Neural cell (in vitro differentiated cells): Measurements from ENCODE around the gene C20orf144.

ENCODE experiments used
- POLR2AphosphoS5 ChIP-seq: IDR thresholded peaks from 2 replicates; pipeline ENCODE4 v1.6.1; 2012
- TAF1 ChIP-seq: IDR thresholded peaks from 2 replicates; pipeline ENCODE4 v1.6.1; 2012; ENCODE audit warnings: low read depth
- TF ChIP-seq, protein P1 (sequence below): fragments of 450-650 bp; IDR thresholded peaks from 2 replicates; pipeline ENCODE4 v1.5.1; 2014; ENCODE audit warnings: antibody characterized with exemption, mild to moderate bottlenecking, moderate library complexity; ENCODE audit not compliant: poor library complexity, severe bottlenecking
- TF ChIP-seq, protein P2 (sequence below): IDR thresholded peaks from 2 replicates; pipeline ENCODE4 v1.6.1; 2012; ENCODE audit warnings: borderline replicate concordance

DNA sequence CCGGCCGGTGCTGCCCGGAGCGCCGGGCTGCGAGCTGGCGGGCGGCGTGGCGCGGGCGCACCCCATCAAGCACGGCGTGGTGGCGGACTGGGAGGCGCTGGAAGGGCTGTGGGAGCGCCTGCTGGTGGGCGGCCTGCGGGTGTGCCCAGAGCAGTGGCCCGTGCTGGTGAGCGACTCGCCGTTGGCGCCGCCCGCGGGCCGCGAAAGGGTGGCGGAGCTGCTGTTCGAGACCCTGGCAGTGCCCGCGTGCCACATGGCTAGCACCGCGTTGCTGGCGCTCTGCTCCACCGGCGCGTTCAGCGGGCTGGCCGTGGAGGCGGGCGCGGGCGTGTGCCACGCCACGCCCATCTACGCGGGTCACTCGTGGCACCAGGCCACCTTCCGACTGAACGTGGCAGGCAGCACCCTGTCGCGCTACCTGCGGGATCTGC lies 5.1 kb downstream of the C20orf144 start:
- TF ChIP-seq, protein P1, sequence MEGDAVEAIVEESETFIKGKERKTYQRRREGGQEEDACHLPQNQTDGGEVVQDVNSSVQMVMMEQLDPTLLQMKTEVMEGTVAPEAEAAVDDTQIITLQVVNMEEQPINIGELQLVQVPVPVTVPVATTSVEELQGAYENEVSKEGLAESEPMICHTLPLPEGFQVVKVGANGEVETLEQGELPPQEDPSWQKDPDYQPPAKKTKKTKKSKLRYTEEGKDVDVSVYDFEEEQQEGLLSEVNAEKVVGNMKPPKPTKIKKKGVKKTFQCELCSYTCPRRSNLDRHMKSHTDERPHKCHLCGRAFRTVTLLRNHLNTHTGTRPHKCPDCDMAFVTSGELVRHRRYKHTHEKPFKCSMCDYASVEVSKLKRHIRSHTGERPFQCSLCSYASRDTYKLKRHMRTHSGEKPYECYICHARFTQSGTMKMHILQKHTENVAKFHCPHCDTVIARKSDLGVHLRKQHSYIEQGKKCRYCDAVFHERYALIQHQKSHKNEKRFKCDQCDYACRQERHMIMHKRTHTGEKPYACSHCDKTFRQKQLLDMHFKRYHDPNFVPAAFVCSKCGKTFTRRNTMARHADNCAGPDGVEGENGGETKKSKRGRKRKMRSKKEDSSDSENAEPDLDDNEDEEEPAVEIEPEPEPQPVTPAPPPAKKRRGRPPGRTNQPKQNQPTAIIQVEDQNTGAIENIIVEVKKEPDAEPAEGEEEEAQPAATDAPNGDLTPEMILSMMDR: no peak
- TF ChIP-seq, protein P2, sequence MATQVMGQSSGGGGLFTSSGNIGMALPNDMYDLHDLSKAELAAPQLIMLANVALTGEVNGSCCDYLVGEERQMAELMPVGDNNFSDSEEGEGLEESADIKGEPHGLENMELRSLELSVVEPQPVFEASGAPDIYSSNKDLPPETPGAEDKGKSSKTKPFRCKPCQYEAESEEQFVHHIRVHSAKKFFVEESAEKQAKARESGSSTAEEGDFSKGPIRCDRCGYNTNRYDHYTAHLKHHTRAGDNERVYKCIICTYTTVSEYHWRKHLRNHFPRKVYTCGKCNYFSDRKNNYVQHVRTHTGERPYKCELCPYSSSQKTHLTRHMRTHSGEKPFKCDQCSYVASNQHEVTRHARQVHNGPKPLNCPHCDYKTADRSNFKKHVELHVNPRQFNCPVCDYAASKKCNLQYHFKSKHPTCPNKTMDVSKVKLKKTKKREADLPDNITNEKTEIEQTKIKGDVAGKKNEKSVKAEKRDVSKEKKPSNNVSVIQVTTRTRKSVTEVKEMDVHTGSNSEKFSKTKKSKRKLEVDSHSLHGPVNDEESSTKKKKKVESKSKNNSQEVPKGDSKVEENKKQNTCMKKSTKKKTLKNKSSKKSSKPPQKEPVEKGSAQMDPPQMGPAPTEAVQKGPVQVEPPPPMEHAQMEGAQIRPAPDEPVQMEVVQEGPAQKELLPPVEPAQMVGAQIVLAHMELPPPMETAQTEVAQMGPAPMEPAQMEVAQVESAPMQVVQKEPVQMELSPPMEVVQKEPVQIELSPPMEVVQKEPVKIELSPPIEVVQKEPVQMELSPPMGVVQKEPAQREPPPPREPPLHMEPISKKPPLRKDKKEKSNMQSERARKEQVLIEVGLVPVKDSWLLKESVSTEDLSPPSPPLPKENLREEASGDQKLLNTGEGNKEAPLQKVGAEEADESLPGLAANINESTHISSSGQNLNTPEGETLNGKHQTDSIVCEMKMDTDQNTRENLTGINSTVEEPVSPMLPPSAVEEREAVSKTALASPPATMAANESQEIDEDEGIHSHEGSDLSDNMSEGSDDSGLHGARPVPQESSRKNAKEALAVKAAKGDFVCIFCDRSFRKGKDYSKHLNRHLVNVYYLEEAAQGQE: no peak
- TF ChIP-seq POLR2AphosphoS5: no peak
- no peak for TF ChIP-seq TAF1
